ENCODE data around the gene NLRP6.

- TF ChIP-seq CTCF (conservative IDR thresholded peaks at IDR 0.05; ENCODE audit: low read depth, low read length) (no peak), EZH2 (IDR thresholded peaks at IDR 0.05; ENCODE audit: borderline replicate concordance, low read depth, low read length, poor library complexity, severe bottlenecking) (no peak)
Observed at GRCh38 chr11:328012-328411, 49.8 kb downstream of the NLRP6 start.

All from A673 (cell line).